GM19035 (cell line): ENCODE data around the gene S100A4.

ENCODE experiments used
- ATAC-seq: cut with Tn5 transposase; IDR thresholded peaks from one replicate; pipeline ENCODE4 v1.9.1; 2021; ENCODE audit not compliant: unreplicated experiment

S100A4 gene

DNA sequence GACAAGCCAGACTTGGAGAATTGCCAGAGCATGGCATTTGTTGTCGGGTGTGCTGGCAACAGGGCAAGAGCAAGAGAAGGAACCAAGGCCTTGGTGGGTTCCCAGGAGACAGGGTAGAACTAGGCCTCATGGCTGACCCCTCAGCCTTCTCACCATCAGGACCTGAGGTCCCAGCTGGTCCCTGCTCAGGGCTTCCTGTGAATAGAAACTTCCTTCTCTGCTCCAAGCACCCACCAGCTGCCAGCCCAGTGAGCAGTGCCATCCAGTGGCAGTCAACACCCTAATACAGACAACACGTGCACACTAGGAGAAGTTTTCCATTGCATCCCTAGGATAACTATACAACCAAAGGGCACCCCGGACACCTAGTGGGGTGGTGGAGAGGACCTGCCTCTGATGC, 32.6 kb downstream of the S100A4 start:
- no peak for ATAC-seq

DNA sequence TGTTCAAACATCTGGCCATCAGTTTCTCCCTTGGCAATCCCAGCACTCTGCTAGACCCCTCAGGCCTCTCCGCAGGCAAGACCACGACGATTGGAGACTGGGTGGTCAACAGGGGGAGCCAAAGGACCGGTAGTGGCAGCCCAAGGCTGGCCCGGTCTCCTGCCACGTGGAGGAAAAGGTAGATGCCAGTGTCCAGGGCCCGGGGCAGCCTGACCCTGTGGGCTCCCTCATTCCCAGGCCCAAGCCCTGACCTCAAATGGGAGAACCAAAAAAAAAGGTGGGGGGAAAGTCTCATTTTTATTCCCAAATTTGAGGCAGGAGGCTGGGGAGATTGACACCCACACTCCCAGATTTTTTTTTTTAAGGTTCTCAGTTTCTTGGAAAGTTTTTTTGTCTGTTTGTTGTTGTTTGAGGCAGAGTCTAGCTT, 34.6 kb downstream of the S100A4 start:
- ATAC-seq, result peak; percentile 60

DNA sequence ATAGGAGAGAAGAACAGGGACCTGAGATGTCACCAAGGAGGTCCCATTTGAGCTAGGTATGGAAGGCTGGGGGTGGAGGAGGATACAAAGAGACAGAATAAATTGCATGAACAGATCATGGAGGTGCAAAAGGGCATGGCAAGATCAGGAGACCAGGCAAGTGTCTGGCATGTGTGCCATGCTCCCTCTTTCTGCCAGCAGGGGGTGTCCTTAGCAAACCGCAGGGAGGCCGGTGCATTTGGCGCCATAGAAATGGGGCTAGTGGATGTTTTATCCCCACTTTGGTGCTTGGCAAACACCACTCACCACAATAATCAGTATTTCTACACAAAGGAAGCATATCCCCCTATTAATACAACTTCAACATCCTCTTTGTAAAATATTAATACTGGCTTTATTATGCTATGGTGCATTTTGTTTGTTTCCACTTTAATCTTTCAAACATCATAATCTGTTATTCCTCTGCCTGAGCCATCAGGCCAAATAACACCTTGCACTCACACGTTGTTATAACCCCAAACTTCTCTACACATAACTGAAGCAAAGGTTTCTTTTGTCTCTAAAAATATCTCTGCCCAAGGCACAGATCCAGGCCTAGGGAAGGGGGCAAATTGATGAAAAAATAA, 35.8 kb downstream of the S100A4 start:
- ATAC-seq, result no peak

DNA sequence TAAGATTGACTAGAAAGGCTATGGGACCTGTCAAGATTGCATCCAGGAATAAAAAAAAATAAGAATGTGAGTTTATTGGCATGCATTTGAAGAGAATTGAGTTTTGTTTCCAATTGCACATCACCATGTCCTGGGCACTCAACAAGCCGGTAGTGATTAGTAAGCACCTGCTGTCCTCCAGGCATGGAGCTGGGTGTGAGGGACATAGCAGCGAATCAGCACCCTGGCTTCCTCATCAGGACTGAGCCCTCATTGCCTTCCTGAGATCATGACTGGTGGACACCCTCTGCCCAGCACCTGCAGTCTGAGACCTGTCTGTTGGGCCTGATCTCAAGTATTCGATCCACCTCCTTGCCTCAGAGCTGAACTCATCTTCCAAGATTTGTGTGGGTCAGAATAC, 36.6 kb downstream of the S100A4 start:
- ATAC-seq, result no peak

DNA sequence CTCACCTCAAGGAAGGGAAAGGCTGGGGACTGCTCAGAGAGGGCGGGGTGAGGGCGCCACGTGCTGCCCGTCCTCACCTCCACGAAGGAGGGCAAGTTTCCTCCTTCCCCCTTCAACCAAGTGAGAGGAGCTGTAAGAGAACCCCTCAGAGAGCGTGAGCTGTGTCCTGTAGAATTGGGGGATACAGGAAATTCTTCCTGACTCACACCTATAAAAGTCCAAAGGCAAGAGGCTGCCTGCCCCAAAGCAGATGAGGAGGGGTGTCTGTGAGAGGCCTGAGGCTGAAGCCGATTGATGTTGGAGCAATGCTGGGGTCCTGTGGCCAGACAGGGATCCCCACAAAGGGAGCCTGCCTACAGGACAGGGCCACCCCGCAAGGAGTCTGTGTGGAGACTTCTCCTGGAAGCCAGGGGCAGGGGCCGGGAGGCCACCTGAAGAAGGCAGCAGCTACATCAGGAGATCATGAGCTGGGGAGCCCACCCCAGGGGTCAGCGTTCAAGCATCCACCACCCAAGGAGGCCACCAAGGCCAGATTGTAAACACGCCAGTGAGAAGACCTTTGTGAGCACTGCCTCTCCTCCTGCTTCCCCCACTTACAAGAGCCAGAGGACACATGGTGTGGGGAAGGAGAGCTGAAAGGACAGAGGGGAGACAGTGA, 37.6 kb downstream of the S100A4 start:
- ATAC-seq, result no peak

DNA sequence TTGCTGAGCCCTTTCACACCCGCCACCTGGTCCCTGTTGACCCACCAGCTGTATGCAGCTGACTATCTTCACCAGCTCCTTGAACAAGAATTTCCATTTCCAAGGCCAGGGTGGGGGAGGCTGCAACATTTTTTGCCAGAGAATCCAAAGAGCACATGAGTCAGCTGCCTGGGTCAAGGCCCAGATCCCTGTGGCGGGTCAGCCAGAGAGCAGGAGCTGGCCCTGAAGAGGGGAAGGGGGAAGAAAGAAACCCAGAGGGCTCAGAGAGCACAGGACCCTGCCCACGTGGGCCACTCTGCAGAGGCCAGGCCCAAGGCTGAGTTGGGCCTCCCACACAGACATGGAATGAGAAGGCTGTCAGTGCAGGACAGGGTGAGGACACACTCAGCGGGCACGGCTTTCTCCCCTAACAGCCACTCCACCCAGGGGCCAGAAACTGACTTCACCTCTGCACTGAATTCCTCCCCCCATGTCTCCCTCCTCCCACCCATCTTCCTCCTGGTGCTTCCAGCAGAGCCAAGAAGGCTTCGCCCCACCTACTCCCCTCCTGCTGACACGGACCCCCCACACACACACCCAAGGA, 38.7 kb downstream of the S100A4 start:
- no peak for ATAC-seq

DNA sequence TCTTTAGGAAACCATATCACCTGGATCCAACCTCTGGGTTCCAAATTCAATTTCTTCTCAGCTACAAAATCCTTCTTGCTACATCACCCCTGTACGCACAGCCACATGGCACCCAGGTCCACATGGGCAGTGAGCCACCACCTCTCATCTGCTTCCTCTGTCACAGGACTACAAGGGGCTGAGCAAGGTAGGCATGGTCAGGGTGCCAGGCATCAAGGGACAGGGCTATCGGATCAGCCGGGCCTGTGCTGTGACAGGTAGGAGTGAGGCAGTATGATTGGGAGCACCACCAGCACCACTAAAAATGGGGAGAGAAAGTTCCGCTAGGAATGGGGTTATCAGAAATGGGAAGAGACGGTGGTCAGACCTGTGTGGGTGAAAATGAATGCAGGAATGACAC, 39.2 kb downstream of the S100A4 start:
- no peak for ATAC-seq

DNA sequence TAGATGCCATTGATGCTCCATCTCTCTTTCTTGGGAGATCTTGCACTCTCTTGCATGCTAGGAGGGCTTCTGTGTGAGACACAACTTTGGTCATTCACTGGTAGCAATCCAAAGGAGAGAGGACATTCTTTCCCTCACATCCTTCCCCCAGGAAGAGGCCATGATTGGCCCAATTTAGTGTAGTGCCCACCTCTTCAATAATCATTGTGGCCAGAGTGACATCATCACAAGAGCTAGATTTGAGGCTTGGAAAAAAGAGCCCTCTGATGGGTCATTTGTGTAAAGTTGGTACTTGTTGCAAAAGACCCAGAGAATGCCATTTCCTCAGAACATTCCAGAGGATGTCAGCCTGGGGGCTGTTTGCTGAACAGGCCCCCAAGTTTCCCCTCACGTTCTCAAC, 40.0 kb downstream of the S100A4 start:
- ATAC-seq, result no peak

DNA sequence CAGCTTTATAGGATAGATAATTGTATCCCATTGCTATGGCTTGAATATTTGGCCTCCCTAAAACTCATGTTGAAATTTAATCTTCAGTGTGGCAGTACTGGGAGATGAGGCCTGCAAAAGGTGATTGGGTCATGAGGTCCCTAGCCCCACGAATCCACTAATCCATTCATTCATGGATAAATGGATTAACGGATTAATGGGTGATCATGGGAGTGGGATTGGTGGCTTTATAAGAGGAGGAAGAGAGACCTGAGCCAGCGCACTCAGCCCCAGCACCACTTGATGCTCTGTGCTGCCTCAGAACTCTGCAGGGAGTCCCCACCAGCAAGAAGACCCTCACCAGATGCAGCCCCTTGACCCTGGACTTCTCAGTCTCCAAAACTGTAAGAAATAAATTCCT, 41.8 kb downstream of the S100A4 start:
- ATAC-seq, result no peak

DNA sequence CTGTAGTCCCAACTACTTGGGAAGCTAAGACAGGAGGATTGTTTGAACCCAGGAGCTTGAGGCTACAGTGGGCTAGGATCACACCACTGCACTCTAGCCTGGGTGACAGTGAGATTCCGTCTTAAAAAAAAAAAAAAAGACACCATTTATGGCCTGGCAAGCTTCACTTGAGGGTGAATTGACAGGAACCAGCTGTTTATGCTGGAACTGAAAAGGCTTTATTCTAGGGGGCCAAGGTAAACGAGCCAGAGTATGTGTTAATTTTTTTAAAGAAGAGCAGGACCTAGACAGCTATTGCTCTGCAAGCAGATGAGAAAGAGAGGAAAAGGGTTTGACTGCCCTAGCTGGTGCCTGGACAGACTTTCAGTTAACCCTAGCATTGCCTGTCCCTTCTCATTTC, 46.9 kb downstream of the S100A4 start:
- no peak for ATAC-seq

DNA sequence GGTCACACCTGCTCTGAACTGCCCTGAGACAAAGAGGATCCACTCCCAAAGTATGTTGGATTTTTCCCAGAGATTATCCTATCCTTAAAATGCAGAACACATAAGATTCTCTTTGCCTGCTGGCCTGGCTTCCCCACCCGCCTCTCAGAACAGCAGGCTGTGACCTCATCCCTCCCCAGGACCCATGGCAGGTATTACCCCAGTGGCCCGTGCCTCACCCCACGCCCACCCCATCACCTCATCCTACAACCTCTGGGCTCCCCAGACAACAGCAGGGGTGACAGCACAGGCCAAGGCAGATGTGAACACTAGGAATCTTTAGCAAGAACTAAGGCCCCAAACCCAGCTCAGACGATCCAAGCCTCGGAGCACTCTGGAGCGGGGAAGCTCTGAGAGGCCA, 50.1 kb downstream of the S100A4 start:
- ATAC-seq, result no peak

DNA sequence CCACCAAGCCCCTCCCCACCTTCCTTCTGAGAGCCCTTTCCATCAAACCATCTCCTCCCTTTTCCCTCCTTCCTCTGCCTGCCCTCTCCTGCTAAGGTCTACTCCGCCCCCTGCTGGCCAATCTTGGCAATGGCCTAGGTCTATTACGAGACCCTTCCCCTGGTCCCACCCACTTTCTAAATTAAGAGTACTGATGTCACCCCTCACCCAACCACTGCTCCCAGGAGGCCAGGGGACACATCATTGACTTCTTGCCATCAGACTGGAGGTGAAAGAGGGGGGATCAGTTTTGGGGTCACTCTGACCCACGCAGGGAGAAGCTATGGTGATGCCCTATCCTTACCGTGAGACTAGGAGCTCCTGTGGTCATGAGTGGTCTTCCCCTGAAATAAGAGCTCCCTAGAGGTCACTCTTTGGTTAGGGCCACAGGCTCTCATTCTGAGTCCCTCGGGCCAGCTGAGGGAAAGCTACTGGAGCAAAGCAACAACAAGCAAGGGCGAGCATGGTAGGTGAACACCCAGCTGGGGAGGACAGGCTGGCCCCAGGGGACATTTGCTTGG, 50.5 kb downstream of the S100A4 start:
- ATAC-seq, result no peak
